CD4-positive, CD25-positive, alpha-beta regulatory T cell (primary cell): ENCODE data around the gene NTF4. TPM values are rescaled to one million over a fixed set of nuclear protein-coding genes. Genes with fewer than 3 reads are reported as not detected.
"Not testable (repeated sequence)": the region's sequence is repeated elsewhere in the genome, so short reads cannot be mapped to it uniquely, and the experiment has no call there.

ENCODE experiments used
- ATAC-seq, 2 donors: fragments of 150-1000 bp; cut with Tn5 transposase; one replicate each; pipeline ENCODE4 v1.10.0; 2021; ENCODE audit warnings: low read depth in 2 of 2, moderate number of reproducible peaks in 2 of 2, moderate library complexity in 1 of 2
- DNase-seq, 3 donors: peaks; one replicate each; pipeline versions ENCODE4 v3.0.0 to v3.0.0-alpha.2; 2012 to 2022; ENCODE audit warnings: mixed read lengths in 1 of 3
- H3K27ac ChIP-seq: one replicate; pipeline ENCODE4 v1.7.0; 2013; ENCODE audit warnings: mild to moderate bottlenecking, low read length; ENCODE audit not compliant: insufficient read depth, poor library complexity, severe bottlenecking
- H3K27me3 ChIP-seq: one replicate; pipeline ENCODE4 v1.7.0; 2013; ENCODE audit warnings: low read length; ENCODE audit not compliant: control insufficient read depth, insufficient read depth
- H3K36me3 ChIP-seq: one replicate; pipeline ENCODE4 v1.7.0; 2013; ENCODE audit warnings: mild to moderate bottlenecking, low read length, moderate library complexity; ENCODE audit not compliant: control insufficient read depth, insufficient read depth
- H3K4me1 ChIP-seq: 2 replicates; pipeline ENCODE4 v1.7.0; 2013; ENCODE audit warnings: mild to moderate bottlenecking, low read length; ENCODE audit not compliant: insufficient read depth, control insufficient read depth, poor library complexity, severe bottlenecking
- H3K4me3 ChIP-seq: one replicate; pipeline ENCODE4 v1.7.0; 2013; ENCODE audit warnings: low read depth, mild to moderate bottlenecking, low read length, moderate library complexity
- H3K9me3 ChIP-seq, 2 experiments: 1 replicate in 1 of 2; 2 replicates in 1 of 2; pipeline ENCODE4 v1.7.0; 2013; ENCODE audit warnings: low read length in 2 of 2, mild to moderate bottlenecking in 1 of 2, moderate library complexity in 1 of 2; ENCODE audit not compliant: control insufficient read depth in 2 of 2
- H3K27ac Mint-ChIP-seq, 3 donors: one replicate each; pipeline ENCODE4 v1.8.0; 2020 to 2022; ENCODE audit warnings: mild to moderate bottlenecking in 3 of 3, mixed read lengths in 3 of 3, moderate library complexity in 2 of 3
- H3K27me3 Mint-ChIP-seq: one replicate; pipeline ENCODE4 v1.8.0; 2022; ENCODE audit warnings: mild to moderate bottlenecking, mixed read lengths
- H3K36me3 Mint-ChIP-seq: one replicate; pipeline ENCODE4 v1.8.0; 2020; ENCODE audit warnings: mixed read lengths
- H3K4me1 Mint-ChIP-seq, 4 donors: one replicate each; pipeline ENCODE4 v1.8.0; 2020 to 2022; ENCODE audit warnings: mixed read lengths in 4 of 4, mild to moderate bottlenecking in 1 of 4
- H3K4me3 Mint-ChIP-seq, 4 donors: one replicate each; pipeline ENCODE4 v1.8.0; 2020 to 2022; ENCODE audit warnings: mild to moderate bottlenecking in 4 of 4, mixed read lengths in 4 of 4, moderate library complexity in 3 of 4
- H3K9me3 Mint-ChIP-seq, 7 donors: one replicate each; pipeline ENCODE4 v1.8.0; 2020 to 2022; ENCODE audit warnings: mixed read lengths in 7 of 7, mild to moderate bottlenecking in 3 of 7, moderate library complexity in 2 of 7
- polyA plus RNA-seq, 4 donors: library from polyadenylated mRNA; unstranded; fragments of 300-500 nt; fragmentation: Illumina TruSeq; gene quantifications; one replicate each; pipeline ENCODE4 v1.2.3, GENCODE V29; 2021
- total RNA-seq: library from RNA; stranded (reverse); gene quantifications from one replicate; pipeline ENCODE4 v1.2.3, GENCODE V29; 2022

Gene NTF4
- total and polyA plus RNA-seq, 5 donors from 2014 or later: not detected

DNA sequence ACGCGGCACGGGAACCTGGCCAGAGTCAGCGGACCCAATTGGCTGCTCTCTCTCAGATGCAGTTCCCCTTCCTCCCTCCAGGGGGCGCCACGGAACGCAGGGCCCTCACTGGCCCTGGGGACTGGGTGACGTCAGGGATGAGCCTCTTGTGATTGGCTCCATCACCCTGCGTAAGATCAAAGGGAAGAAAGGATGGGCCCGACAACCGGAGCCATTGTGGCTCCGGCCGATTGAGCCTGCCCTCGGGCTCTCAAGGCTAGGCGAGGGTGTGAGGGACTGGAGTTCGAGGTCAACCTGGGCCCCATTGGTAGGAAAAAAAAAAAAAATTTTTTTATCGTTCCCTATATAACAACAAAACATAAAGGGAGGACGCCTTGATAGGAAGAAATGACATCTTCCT lies 27.8 kb downstream of the NTF4 start, which contains the start of gene CGB1:
TSS of gene CGB1 (minus strand) at position 81 of the 400 bp plus-strand sequence. CDS start 184 bp downstream, outside the sequence.
- not testable (repeated sequence) for DNase-seq, H3K4me3 ChIP-seq, H3K27me3 ChIP-seq, ATAC-seq, H3K27me3 Mint-ChIP-seq, H3K4me1 Mint-ChIP-seq, H3K27ac ChIP-seq, H3K4me3 Mint-ChIP-seq, H3K27ac Mint-ChIP-seq, H3K9me3 Mint-ChIP-seq, H3K4me1 ChIP-seq, H3K36me3 ChIP-seq, H3K36me3 Mint-ChIP-seq, H3K9me3 ChIP-seq

DNA sequence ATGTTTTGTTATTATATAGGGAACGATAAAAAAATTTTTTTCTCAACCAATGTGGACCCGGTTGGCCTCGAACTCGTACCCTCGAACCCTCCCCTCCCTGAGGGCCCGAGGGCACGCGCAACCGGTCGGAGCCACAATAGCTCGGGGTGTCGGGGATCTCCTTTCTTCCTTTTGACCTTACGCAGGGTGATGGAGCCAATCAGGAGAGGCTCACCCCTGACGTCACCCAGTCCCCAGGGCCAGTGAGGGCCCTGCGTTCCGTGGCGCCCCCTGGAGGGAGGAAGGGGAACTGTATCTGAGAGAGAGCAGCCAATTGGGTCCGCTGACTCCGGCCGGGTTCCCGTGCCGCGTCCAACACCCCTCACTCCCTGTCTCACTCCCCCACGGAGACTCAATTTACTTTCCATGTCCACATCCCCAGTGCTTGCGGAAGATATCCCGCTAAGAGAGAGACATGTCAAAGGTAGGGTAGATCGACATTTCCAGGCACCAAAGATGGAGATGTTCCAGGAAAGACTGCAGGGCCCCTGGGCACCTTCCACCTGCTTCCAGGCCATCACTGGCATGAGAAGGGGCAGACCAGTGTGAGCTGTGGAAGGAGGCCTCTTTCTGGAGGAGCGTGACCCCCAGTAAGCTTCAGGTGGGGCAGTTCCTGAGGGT lies 32.8 kb downstream of the NTF4 start, which contains the start of gene CGB2:
TSS of gene CGB2 (plus strand) at position 249 of the 660 bp plus-strand sequence. CDS start at position 455, 206 bp downstream.
- H3K27ac ChIP-seq, H3K36me3 Mint-ChIP-seq, H3K4me3 ChIP-seq, H3K36me3 ChIP-seq, H3K27ac Mint-ChIP-seq, H3K4me1 ChIP-seq, H3K27me3 ChIP-seq, H3K9me3 Mint-ChIP-seq, H3K4me1 Mint-ChIP-seq, H3K4me3 Mint-ChIP-seq, H3K9me3 ChIP-seq, ATAC-seq: not testable (repeated sequence)
- H3K27me3 Mint-ChIP-seq: peaks cover 11% of the 10 kb centered on the region
- peak in 2 of 3 donors; percentile 43 to 56 for DNase-seq

DNA sequence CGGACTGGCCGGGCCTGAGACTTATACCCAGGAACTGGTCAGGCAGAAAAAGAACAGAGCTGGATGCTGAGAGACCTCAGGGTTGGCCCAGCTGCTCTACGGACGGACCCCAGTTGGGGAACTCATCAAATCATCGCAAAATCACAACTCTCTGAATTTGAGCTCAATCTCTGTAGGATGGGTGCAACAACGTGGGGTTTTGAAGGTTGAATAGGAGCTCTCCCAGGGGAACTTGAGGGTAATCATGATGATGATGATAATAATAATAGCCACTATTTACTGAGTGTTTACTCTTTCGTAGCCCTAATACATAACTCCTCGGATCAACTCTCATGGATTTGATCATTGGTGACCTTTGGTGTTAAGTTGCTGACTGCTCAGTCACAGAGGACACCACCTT lies 34.3 kb downstream of the NTF4 start:
- H3K36me3 ChIP-seq, H3K27ac Mint-ChIP-seq, H3K4me1 Mint-ChIP-seq, H3K27ac ChIP-seq, H3K4me3 Mint-ChIP-seq, DNase-seq, ATAC-seq, H3K9me3 ChIP-seq, H3K4me3 ChIP-seq, H3K27me3 ChIP-seq, H3K9me3 Mint-ChIP-seq, H3K4me1 ChIP-seq, H3K36me3 Mint-ChIP-seq: not testable (repeated sequence)
- H3K27me3 Mint-ChIP-seq: peaks cover 11% of the 10 kb centered on the region

DNA sequence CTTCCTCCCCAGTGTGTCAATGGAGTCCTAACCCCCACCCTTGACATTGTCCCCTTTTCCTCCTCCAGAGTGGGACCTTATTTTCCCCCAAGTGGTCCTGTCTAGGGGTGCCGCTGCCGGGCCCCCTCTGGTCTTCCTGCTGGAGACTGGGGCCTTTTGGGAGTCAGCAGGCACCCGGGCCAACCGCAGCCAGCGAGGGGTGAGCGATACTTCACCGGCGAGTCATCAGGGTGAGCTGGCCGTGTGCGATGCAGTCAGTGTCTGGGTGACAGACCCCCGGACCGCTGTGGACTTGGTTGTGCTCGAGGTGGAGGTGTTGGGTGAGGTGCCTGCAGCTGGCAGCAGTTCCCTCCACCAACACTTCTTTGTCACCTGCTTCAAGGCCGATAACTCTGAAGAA lies 34.9 kb downstream of the NTF4 start:
- not testable (repeated sequence) for H3K4me3 Mint-ChIP-seq, H3K9me3 ChIP-seq, ATAC-seq, H3K36me3 Mint-ChIP-seq, H3K4me1 Mint-ChIP-seq, H3K36me3 ChIP-seq, H3K27me3 ChIP-seq, H3K27ac Mint-ChIP-seq, H3K4me3 ChIP-seq, H3K4me1 ChIP-seq, H3K9me3 Mint-ChIP-seq, DNase-seq, H3K27ac ChIP-seq
- peaks cover 11% of the 10 kb centered on the region for H3K27me3 Mint-ChIP-seq

DNA sequence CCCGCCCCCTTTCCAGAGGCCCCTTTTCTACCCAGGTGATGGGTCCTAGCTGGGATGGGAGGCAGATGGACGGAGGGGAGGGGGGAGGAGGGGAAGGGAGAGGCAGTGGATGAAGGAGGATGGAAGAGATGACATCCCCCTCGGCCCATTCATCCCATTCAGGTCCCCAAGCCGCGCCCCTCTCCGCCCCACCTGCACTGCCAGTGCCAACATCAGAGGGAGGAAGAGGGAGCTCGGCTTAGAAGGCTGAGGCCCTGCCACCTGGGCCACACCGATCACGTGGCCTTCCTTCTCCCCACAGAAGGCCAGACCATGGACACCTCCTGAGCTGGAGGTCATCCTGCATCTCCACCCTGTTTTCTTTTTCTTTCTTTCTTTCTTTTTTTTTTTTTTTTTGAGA lies 35.9 kb downstream of the NTF4 start:
- H3K4me3 Mint-ChIP-seq, H3K9me3 Mint-ChIP-seq, H3K27ac Mint-ChIP-seq, ATAC-seq, H3K36me3 ChIP-seq, H3K27me3 ChIP-seq, H3K27ac ChIP-seq, H3K36me3 Mint-ChIP-seq, DNase-seq, H3K9me3 ChIP-seq, H3K4me3 ChIP-seq, H3K4me1 Mint-ChIP-seq, H3K4me1 ChIP-seq: not testable (repeated sequence)
- peaks cover 11% of the 10 kb centered on the region for H3K27me3 Mint-ChIP-seq

DNA sequence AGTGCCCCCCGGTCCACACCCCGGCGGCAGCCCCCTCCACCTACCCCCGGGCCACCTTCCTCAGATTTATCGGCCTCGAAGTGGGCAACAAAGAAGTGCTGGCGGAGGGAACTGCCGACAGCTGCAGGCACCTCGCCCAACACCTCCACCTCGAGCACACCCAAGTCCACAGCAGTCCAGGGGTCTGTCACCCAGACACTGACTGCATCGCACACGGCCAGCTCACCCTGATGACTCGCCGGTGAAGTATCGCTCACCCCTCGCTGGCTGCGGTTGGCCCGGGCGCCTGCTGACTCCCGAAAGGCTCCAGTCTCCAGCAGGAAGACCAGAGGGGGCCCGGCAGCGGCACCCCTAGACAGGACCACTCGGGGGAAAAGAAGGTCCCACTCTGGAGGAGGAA lies 39.0 kb downstream of the NTF4 start:
- H3K4me1 Mint-ChIP-seq: peaks cover 7 to 10% (median 8%) of the 10 kb centered on the region in 4 donors
- H3K36me3 ChIP-seq, H3K27me3 ChIP-seq, H3K4me3 Mint-ChIP-seq, ATAC-seq, H3K27ac ChIP-seq, DNase-seq, H3K9me3 ChIP-seq, H3K4me1 ChIP-seq, H3K27ac Mint-ChIP-seq, H3K9me3 Mint-ChIP-seq, H3K4me3 ChIP-seq, H3K36me3 Mint-ChIP-seq: not testable (repeated sequence)
- H3K27me3 Mint-ChIP-seq: peaks cover 11% of the 10 kb centered on the region

DNA sequence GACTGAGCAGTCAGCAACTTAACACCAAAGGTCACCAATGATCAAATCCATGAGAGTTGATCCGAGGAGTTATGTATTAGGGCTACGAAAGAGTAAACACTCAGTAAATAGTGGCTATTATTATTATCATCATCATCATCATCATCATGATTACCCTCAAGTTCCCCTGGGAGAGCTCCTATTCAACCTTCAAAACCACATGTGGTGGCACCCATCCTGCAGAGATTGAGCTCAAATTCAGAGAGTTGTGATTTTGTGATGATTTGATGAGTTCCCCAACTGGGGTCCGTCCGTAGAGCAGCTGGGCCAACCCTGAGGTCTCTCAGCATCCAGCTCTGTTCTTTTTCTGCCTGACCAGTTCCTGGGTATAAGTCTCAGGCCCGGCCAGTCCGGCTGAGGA lies 39.5 kb downstream of the NTF4 start:
- H3K9me3 ChIP-seq, H3K27me3 ChIP-seq, DNase-seq, H3K4me3 ChIP-seq, H3K27ac Mint-ChIP-seq, ATAC-seq, H3K36me3 ChIP-seq, H3K4me3 Mint-ChIP-seq, H3K36me3 Mint-ChIP-seq, H3K27ac ChIP-seq, H3K9me3 Mint-ChIP-seq, H3K4me1 ChIP-seq: not testable (repeated sequence)
- peaks cover 11% of the 10 kb centered on the region for H3K27me3 Mint-ChIP-seq
- H3K4me1 Mint-ChIP-seq: peaks cover 7 to 14% (median 8%) of the 10 kb centered on the region in 4 donors

DNA sequence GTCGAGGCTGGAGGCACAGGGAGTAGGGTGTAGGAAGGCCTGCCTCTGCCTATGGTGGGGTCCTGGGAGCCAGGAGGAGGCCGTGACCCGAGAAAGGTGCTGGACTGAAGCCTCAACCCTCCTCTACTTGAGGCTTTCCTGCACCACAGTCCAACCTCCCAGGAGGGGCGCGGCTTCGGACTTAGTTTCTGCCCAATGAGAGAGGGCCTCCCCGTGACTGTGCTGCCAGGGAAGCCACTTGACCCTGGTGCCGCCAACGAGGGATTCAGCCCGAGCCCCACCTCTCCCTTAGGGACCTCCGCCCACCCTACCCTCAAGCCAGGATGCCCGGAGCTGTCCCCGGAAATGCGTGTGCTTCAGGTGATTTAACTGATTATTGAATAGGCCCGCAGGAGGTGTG lies 40.4 kb downstream of the NTF4 start, which contains the start of gene CGB3:
TSS of gene CGB3 (minus strand) at position 101 of the 400 bp plus-strand sequence. CDS start 362 bp downstream, outside the sequence.
- H3K27ac ChIP-seq, H3K36me3 Mint-ChIP-seq, H3K27ac Mint-ChIP-seq, DNase-seq, H3K4me3 ChIP-seq, ATAC-seq, H3K27me3 Mint-ChIP-seq, H3K36me3 ChIP-seq, H3K27me3 ChIP-seq, H3K9me3 Mint-ChIP-seq, H3K9me3 ChIP-seq, H3K4me3 Mint-ChIP-seq: not testable (repeated sequence)
- H3K4me1 ChIP-seq: peaks cover 10% of the 10 kb centered on the region
- H3K4me1 Mint-ChIP-seq: peaks cover 7 to 21% (median 11%) of the 10 kb centered on the region in 4 donors
